Mesenchymal stem cell (in vitro differentiated cells and primary cell): ENCODE measurements around the gene GFER.

ENCODE experiments used
- DNase-seq: peaks from one replicate; pipeline ENCODE4 v3.0.0-alpha.2; 2013
- H2AFZ ChIP-seq: one replicate; pipeline ENCODE4 v1.6.1; 2013; ENCODE audit warnings: low read depth, mild to moderate bottlenecking, control low read depth, inconsistent platforms, low read length, moderate library complexity
- H2AK5ac ChIP-seq: 2 replicates; pipeline ENCODE4 v1.6.1; 2013; ENCODE audit warnings: low read length, moderate library complexity, mild to moderate bottlenecking, inconsistent platforms; ENCODE audit not compliant: severe bottlenecking
- H2BK120ac ChIP-seq: one replicate; pipeline ENCODE4 v1.6.1; 2013; ENCODE audit warnings: low read depth, mild to moderate bottlenecking, inconsistent platforms, low read length, moderate library complexity
- H2BK12ac ChIP-seq, 2 experiments: one replicate each; pipeline ENCODE4 v1.6.1; 2013; ENCODE audit warnings: inconsistent platforms in 2 of 2, low read length in 2 of 2, mild to moderate bottlenecking in 2 of 2, moderate library complexity in 2 of 2, control low read depth in 1 of 2
- H2BK15ac ChIP-seq: one replicate; pipeline ENCODE4 v1.6.1; 2013; ENCODE audit warnings: mild to moderate bottlenecking, low read depth, inconsistent platforms; ENCODE audit not compliant: poor library complexity, severe bottlenecking
- H2BK5ac ChIP-seq: 2 replicates; pipeline ENCODE4 v1.6.1; 2013; ENCODE audit warnings: low read depth, mild to moderate bottlenecking, low read length, control low read depth, inconsistent platforms; ENCODE audit not compliant: poor library complexity, severe bottlenecking
- H3K14ac ChIP-seq, 2 experiments: one replicate each; pipeline ENCODE4 v1.6.1; 2013; ENCODE audit warnings: inconsistent platforms in 2 of 2, low read length in 2 of 2, control low read depth in 1 of 2, mild to moderate bottlenecking in 1 of 2, moderate library complexity in 1 of 2
- H3K18ac ChIP-seq, 2 experiments: one replicate each; pipeline ENCODE4 v1.6.1; 2013; ENCODE audit warnings: inconsistent platforms in 2 of 2, low read length in 2 of 2, control low read depth in 1 of 2, low read depth in 1 of 2, mild to moderate bottlenecking in 1 of 2
- H3K23ac ChIP-seq, 2 experiments: one replicate each; pipeline ENCODE4 v1.6.1; 2013; ENCODE audit warnings: inconsistent platforms in 2 of 2, low read length in 2 of 2, mild to moderate bottlenecking in 2 of 2, moderate library complexity in 2 of 2, control low read depth in 1 of 2
- H3K27ac ChIP-seq: 2 replicates; pipeline ENCODE4 v1.5.1; 2013; ENCODE audit warnings: mild to moderate bottlenecking, moderate library complexity, low read length, control low read depth, inconsistent platforms; ENCODE audit not compliant: poor library complexity, severe bottlenecking
- H3K27me3 ChIP-seq, 2 experiments: 2 replicates each; pipeline versions ENCODE4 v1.6.1 to v1.7.0; 2013; ENCODE audit warnings: low read length in 2 of 2, mild to moderate bottlenecking in 2 of 2, moderate library complexity in 2 of 2, control low read depth in 1 of 2, inconsistent platforms in 1 of 2; ENCODE audit not compliant: control insufficient read depth in 1 of 2, insufficient read depth in 1 of 2
- H3K36me3 ChIP-seq, 2 experiments: 2 replicates each; pipeline versions ENCODE4 v1.6.1 to v1.7.0; 2013; ENCODE audit warnings: low read length in 2 of 2, control low read depth in 1 of 2, inconsistent platforms in 1 of 2, low read depth in 1 of 2, mild to moderate bottlenecking in 1 of 2; ENCODE audit not compliant: insufficient read depth in 2 of 2, control insufficient read depth in 1 of 2
- H3K4ac ChIP-seq, 2 experiments: one replicate each; pipeline ENCODE4 v1.6.1; 2013; ENCODE audit warnings: inconsistent platforms in 2 of 2, low read length in 2 of 2, mild to moderate bottlenecking in 2 of 2, moderate library complexity in 2 of 2, control low read depth in 1 of 2, low read depth in 1 of 2
- H3K4me1 ChIP-seq: 2 replicates; pipeline ENCODE4 v1.6.1; 2013; ENCODE audit warnings: low read depth, low read length, control low read depth; ENCODE audit not compliant: control insufficient read depth, insufficient read depth
- H3K4me2 ChIP-seq: 2 replicates; pipeline ENCODE4 v1.6.1; 2013; ENCODE audit warnings: low read length, mild to moderate bottlenecking, inconsistent platforms; ENCODE audit not compliant: poor library complexity, severe bottlenecking
- H3K4me3 ChIP-seq, 2 experiments: 2 replicates each; pipeline versions ENCODE4 v1.5.1 to v1.7.0; 2013; ENCODE audit warnings: low read length in 2 of 2, mild to moderate bottlenecking in 2 of 2, control low read depth in 1 of 2, low read depth in 1 of 2; ENCODE audit not compliant: insufficient read depth in 1 of 2
- H3K79me1 ChIP-seq: replicated peaks from 2 replicates; pipeline ENCODE4 v1.6.1; 2013; ENCODE audit warnings: mild to moderate bottlenecking, control low read depth, low read length, inconsistent platforms; ENCODE audit not compliant: poor library complexity, severe bottlenecking
- H3K9ac ChIP-seq: 2 replicates; pipeline ENCODE4 v1.7.0; 2013; ENCODE audit warnings: mild to moderate bottlenecking, low read length, moderate library complexity
- H3K9me3 ChIP-seq: 2 replicates; pipeline ENCODE4 v1.7.0; 2013; ENCODE audit warnings: mild to moderate bottlenecking, low read length; ENCODE audit not compliant: control insufficient read depth
- H4K8ac ChIP-seq: one replicate; pipeline ENCODE4 v1.6.1; 2013; ENCODE audit warnings: inconsistent platforms, mild to moderate bottlenecking, low read length, moderate library complexity
- H4K91ac ChIP-seq: one replicate; pipeline ENCODE4 v1.6.1; 2013; ENCODE audit warnings: mild to moderate bottlenecking, low read length, inconsistent platforms
- WGBS: methylation state at CpG from one replicate; pipeline ENCODE4 v1.1.7; 2013; ENCODE audit warnings: mixed read lengths; 5-methylcytosine and 5-hydroxymethylcytosine counted together

Gene GFER

DNA sequence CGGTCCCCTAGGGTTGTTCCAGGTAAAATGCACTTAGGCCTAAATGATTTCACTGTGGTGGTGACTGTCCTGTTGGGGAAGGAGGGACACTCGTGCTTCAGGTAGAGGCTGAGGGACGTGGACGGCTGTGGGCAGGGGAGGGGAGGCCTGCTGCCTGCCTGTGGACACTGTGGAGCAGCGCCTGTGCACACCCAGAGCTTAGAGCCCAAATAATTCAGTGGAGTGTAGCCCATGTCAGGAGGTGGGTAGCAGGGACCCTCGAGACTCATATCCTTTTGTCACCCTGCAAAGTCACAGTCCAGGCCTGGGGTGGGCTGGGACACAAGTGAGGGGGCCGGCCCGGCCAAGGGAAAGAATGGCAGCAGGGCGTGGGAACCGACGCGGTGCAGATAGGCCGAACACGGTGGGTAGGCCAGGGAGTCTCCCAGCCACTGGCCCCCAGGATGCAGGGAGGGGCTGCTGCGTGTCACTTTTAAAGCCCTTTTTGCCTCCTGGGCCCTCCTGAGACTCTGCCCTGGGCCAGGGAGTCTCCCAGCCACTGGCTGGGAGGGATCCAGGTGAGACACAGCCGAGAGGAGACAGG lies 42.0 kb downstream of the GFER start:
- H2AK5ac ChIP-seq: peak overlapping the region; percentile 58
- no peak for DNase-seq
- peak overlapping the region; percentile 16 to 79 for H3K18ac ChIP-seq
- H3K27me3 ChIP-seq: peaks cover under 1 to 21% of the 10 kb centered on the region in 2 experiments
- H2BK120ac ChIP-seq: peak overlapping the region; percentile 61
- H3K4me3 ChIP-seq: peak overlapping the region in 1 of 2 experiments; percentile 47
- no peaks in the 10 kb centered on the region for H3K9me3 ChIP-seq
- H2BK5ac ChIP-seq: no peak overlapping the region
- H4K91ac ChIP-seq: peak overlapping the region; percentile 63
- 90% methylated on average over 16 of the region's 16 CpGs for WGBS
- peaks cover 4% of the 10 kb centered on the region for H3K79me1 ChIP-seq
- peaks cover 0 to 21% of the 10 kb centered on the region in 2 experiments for H3K36me3 ChIP-seq
- peak overlapping the region; percentile 41 for H3K4me2 ChIP-seq
- H3K4ac ChIP-seq: peak overlapping the region; percentile 2 to 66
- peak overlapping the region; percentile 29 for H4K8ac ChIP-seq
- H3K23ac ChIP-seq: peak overlapping the region in 1 of 2 experiments; percentile 47
- H2BK15ac ChIP-seq: peak overlapping the region; percentile 60
- no peak overlapping the region for H3K27ac ChIP-seq
- H3K4me1 ChIP-seq: peaks cover 59% of the 10 kb centered on the region
- H3K14ac ChIP-seq: no peak overlapping the region
- H3K9ac ChIP-seq: peak overlapping the region; percentile 38
- H2BK12ac ChIP-seq: peak overlapping the region; percentile 38 to 84
- H2AFZ ChIP-seq: no peak overlapping the region

DNA sequence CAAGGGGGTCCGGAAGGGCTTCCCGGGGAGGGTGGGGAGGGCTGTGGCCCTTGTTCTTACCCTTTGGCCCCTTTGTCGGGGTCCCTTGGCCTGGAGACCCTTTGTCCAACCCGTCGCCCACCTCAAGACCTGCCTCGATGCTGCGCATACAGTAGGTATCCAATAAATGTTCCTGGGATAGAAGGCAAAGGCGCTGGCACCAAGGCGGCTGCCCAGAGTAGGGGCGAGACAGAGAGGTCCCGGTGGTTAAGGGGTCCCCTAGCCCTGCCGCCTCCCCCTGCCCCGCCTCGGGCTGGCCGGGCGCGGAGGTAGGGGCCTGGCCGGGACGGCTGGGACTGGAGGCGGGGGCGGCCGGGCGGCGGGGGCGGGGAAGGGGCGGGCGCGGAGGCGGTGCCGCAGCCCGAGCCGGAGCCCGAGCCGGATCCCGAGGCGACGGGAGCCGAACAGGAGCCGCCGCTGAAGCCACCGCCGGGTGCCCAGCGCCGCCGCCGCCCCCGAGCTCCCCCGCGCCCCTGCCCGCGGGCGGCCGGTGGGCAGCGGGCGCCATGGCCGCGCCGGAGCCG lies 42.5 kb downstream of the GFER start, which contains the start of gene NHERF2:
NHERF2 (plus strand) TSS at position 442 of the 563 bp plus-strand sequence; CDS start at position 546, 104 bp downstream.
- 24% methylated on average over 30 of the region's 59 CpGs for WGBS
- Histone ChIP-seq H3K4me3 (peak within 1 kb of the TSS; percentile 65 to 76), H2BK12ac (peak within 1 kb of the TSS; percentile 38 to 84), H2BK15ac (peak within 1 kb of the TSS; percentile 89), H3K9me3 (no peaks in the 10 kb centered on the region), H3K4me2 (peak within 1 kb of the TSS; percentile 64), H3K4me1 (peaks cover 64% of the 10 kb centered on the region), H2AFZ (no peak within 1 kb of the TSS), H4K8ac (peak within 1 kb of the TSS; percentile 67), H3K79me1 (peaks cover 7% of the 10 kb centered on the region), H3K18ac (peak within 1 kb of the TSS; percentile 68 to 96), H3K9ac (peak within 1 kb of the TSS; percentile 38), H3K4ac (peak within 1 kb of the TSS; percentile 66 to 74), H2BK5ac (no peak within 1 kb of the TSS), H3K23ac (peak within 1 kb of the TSS in 1 of 2 experiments; percentile 47), H4K91ac (peak within 1 kb of the TSS; percentile 82), H3K27me3 (peaks cover 0 to 18% of the 10 kb centered on the region in 2 experiments), H3K14ac (peak within 1 kb of the TSS in 1 of 2 experiments; percentile 80), H2AK5ac (peak within 1 kb of the TSS; percentile 58), H3K36me3 (peaks cover 0 to 27% of the 10 kb centered on the region in 2 experiments), H2BK120ac (peak within 1 kb of the TSS; percentile 61), H3K27ac (peak within 1 kb of the TSS; percentile 18)
- peak; percentile 40 for DNase-seq

DNA sequence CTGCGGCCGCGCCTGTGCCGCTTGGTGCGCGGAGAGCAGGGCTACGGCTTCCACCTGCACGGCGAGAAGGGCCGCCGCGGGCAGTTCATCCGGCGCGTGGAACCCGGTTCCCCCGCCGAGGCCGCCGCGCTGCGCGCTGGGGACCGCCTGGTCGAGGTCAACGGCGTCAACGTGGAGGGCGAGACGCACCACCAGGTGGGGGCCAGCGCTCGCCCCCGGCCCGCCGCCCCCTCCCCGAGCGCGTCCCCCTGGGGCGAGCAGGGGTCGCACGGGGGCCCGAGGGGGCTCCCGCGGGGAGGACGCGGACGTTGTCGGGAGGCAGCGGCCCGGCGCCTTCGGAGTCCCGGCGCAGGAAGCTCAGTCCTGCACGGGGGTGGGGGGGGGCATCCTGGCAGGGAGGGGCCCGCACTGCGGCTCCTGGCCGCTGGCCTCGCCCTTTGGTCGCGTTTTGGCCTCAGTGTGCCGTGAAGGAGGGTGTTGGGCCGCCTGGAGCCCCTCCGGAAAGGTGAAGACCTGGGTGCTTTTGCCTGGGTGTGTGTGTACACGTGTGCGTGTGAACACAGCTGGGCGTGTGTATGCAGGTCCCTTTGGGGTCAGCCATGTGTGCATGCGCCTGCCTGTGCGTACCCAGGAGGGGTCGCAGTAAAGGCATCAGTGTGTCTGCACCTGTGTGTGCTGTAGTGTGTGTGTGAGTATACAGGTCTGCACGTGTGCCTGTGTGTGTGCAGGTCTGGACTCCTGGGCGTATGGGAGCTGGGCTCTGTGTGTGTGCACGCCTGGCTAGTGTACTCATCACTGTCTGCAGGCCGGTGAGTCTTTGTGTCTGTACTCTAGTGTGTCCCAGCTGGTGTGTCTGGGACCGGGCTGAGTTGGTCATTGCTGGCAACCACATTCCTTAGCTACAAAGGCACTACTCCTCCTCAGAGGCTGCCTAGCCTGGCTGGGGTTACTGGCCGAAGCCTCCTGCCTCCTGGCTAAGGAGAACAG lies 43.3 kb downstream of the GFER start:
- Histone ChIP-seq H4K8ac (peak overlapping the region; percentile 67), H3K4me1 (peaks cover 67% of the 10 kb centered on the region), H4K91ac (peak overlapping the region; percentile 16), H3K9ac (no peak overlapping the region), H3K4ac (peak overlapping the region in 1 of 2 experiments; percentile 74), H2BK120ac (no peak overlapping the region), H3K27me3 (peaks cover 0 to 15% of the 10 kb centered on the region in 2 experiments), H3K4me2 (peak overlapping the region; percentile 64), H2BK5ac (no peak overlapping the region), H3K9me3 (no peaks in the 10 kb centered on the region), H3K4me3 (peak overlapping the region; percentile 65 to 76), H3K14ac (peak overlapping the region in 1 of 2 experiments; percentile 80), H3K79me1 (peaks cover 7% of the 10 kb centered on the region), H2AFZ (no peak overlapping the region), H3K36me3 (peaks cover 0 to 32% of the 10 kb centered on the region in 2 experiments), H2AK5ac (peak overlapping the region; percentile 18), H3K23ac (no peak overlapping the region), H3K18ac (peak overlapping the region; percentile 68 to 96), H3K27ac (peak overlapping the region; percentile 18), H2BK15ac (peak overlapping the region; percentile 89), H2BK12ac (peak overlapping the region in 1 of 2 experiments; percentile 12)
- WGBS: 6% methylated on average over 75 of the region's 76 CpGs
- DNase-seq: peak; percentile 69
